HL-60 (cell line): ENCODE measurements around the gene LYVE1.

ENCODE experiments used
- DNase-seq, 2 experiments: peaks; one replicate each; pipeline ENCODE4 v3.0.0-alpha.2; 2010 to 2020; ENCODE audit warnings: low read depth in 1 of 2, low spot score in 1 of 2
- H3K27ac ChIP-seq: fragments of 250-450 bp; sonication (Bioruptor Pico); replicated peaks from 2 replicates; pipeline ENCODE4 v1.5.1; 2020; ENCODE audit warnings: mild to moderate bottlenecking, moderate library complexity
- H3K27me3 ChIP-seq: fragments of 250-450 bp; sonication (Bioruptor Pico); 2 replicates; pipeline ENCODE4 v1.5.1; 2021; ENCODE audit warnings: mild to moderate bottlenecking, moderate library complexity; ENCODE audit not compliant: insufficient read depth, poor library complexity, severe bottlenecking
- H3K4me3 ChIP-seq: replicated peaks from 2 replicates; pipeline ENCODE4 v1.5.1; 2011; ENCODE audit warnings: mild to moderate bottlenecking, control low read depth, low read length; ENCODE audit not compliant: insufficient read depth
- GABPA ChIP-seq: IDR thresholded peaks from 2 replicates; pipeline ENCODE4 v1.6.1; 2012; ENCODE audit warnings: low read depth
- POLR2AphosphoS5 ChIP-seq: IDR thresholded peaks from 2 replicates; pipeline ENCODE4 v1.6.1; 2012; ENCODE audit warnings: low read depth
- SPI1 ChIP-seq: IDR thresholded peaks from 2 replicates; pipeline ENCODE4 v1.6.1; 2012; ENCODE audit warnings: low read depth, mild to moderate bottlenecking, borderline replicate concordance
- TF ChIP-seq, protein P1 (sequence below): IDR thresholded peaks from 2 replicates; pipeline ENCODE4 v1.6.1; 2012; ENCODE audit warnings: low read depth; ENCODE audit not compliant: insufficient replicate concordance
- TF ChIP-seq, protein P2 (sequence below): IDR thresholded peaks from one replicate; pipeline ENCODE4 v1.5.1; 2011; ENCODE audit warnings: low read length, control low read depth, inconsistent platforms; ENCODE audit not compliant: insufficient read depth

LYVE1 gene

GRCh38 chr11:10601837-10602236 is 33.4 kb upstream of the LYVE1 start:
- no peaks in the 10 kb centered on the region for H3K27me3 ChIP-seq
- no peak overlapping the region for H3K4me3 ChIP-seq
- no peak for DNase-seq
- TF ChIP-seq GABPA (no peak), POLR2AphosphoS5 (no peak), SPI1 (no peak)
- TF ChIP-seq, protein P1, sequence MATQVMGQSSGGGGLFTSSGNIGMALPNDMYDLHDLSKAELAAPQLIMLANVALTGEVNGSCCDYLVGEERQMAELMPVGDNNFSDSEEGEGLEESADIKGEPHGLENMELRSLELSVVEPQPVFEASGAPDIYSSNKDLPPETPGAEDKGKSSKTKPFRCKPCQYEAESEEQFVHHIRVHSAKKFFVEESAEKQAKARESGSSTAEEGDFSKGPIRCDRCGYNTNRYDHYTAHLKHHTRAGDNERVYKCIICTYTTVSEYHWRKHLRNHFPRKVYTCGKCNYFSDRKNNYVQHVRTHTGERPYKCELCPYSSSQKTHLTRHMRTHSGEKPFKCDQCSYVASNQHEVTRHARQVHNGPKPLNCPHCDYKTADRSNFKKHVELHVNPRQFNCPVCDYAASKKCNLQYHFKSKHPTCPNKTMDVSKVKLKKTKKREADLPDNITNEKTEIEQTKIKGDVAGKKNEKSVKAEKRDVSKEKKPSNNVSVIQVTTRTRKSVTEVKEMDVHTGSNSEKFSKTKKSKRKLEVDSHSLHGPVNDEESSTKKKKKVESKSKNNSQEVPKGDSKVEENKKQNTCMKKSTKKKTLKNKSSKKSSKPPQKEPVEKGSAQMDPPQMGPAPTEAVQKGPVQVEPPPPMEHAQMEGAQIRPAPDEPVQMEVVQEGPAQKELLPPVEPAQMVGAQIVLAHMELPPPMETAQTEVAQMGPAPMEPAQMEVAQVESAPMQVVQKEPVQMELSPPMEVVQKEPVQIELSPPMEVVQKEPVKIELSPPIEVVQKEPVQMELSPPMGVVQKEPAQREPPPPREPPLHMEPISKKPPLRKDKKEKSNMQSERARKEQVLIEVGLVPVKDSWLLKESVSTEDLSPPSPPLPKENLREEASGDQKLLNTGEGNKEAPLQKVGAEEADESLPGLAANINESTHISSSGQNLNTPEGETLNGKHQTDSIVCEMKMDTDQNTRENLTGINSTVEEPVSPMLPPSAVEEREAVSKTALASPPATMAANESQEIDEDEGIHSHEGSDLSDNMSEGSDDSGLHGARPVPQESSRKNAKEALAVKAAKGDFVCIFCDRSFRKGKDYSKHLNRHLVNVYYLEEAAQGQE = no peak
- TF ChIP-seq, protein P2, sequence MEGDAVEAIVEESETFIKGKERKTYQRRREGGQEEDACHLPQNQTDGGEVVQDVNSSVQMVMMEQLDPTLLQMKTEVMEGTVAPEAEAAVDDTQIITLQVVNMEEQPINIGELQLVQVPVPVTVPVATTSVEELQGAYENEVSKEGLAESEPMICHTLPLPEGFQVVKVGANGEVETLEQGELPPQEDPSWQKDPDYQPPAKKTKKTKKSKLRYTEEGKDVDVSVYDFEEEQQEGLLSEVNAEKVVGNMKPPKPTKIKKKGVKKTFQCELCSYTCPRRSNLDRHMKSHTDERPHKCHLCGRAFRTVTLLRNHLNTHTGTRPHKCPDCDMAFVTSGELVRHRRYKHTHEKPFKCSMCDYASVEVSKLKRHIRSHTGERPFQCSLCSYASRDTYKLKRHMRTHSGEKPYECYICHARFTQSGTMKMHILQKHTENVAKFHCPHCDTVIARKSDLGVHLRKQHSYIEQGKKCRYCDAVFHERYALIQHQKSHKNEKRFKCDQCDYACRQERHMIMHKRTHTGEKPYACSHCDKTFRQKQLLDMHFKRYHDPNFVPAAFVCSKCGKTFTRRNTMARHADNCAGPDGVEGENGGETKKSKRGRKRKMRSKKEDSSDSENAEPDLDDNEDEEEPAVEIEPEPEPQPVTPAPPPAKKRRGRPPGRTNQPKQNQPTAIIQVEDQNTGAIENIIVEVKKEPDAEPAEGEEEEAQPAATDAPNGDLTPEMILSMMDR = no peak
- 0 out of 2 replicates have a peak overlapping the region, but pooled peaks have one; percentile 6 for H3K27ac ChIP-seq

DNA sequence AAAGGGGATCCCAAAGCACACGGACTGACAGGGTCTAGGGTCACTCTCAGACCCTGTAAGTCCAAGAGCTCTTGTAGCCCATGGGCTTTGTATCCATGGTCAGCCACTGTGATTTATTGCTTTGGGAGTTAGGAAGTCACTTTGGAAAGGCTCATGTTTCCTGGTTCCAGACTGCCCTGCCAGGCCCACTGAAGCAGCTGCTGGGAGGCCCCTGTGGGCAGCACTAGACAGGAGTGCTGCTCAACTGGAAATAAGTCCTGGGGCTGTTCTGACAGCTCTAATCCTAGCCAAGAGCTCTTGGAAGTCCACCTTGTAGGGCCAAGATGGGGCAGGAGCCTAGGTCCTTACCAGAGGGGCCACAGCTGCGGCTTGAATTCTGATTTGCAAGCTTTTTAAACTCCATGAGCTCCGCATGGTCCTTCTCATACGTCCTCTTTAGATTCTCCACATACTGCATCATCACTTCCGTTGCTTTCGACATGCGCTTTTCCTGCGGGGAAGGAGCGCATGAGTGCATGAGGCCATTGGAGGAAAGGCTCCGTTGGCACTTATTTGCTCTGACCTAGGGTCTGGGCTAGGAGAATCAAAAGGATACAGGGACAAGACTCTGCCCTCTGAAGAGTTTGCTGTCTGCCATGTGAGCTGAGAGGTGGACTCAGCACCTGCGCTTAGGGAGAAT is 32.2 kb upstream of the LYVE1 start:
- H3K27ac ChIP-seq = peak overlapping the region; percentile 37
- H3K4me3 ChIP-seq = no peak overlapping the region
- no peak for TF ChIP-seq POLR2AphosphoS5
- DNase-seq = peak in 1 of 2 experiments; percentile 50
- no peaks in the 10 kb centered on the region for H3K27me3 ChIP-seq

DNA sequence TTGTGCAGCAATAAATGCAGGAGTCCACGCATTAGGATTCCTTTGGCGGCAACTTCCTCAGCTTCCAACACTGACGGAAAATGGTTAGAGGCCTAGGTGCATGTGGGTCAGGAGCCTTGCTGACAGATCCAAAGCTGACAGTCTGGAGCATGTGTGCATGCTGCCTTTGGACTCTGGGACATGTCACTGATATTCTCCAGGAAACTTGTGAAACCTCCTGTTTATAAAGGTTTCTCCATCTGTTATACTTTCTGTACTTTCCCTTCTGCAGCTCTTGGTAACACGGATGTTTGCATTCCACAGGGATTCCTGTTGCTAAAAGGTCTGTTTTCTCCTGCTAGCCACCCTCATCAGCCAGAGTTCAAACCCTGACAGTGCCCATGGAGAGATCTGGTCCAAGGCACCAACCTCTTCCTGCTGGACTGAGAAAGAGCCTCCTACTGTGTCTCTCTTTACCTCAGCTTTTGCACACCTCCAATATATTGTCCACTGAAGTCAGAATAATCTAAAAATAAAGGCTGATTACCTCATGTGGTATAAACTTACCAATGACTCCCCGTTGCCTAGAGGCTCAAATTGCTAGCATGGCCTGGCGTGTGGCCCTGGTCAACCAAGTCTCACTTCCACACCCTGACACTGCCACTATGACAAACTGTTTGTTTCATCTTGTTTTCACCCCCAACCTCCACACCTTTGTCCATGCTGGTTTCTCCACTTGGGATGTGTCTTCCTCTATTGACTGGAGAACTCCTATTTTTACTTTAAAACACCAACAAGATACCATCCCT is 31.1 kb upstream of the LYVE1 start:
- no peak for TF ChIP-seq GABPA
- no peak for TF ChIP-seq SPI1
- no peak for TF ChIP-seq POLR2AphosphoS5
- TF ChIP-seq, protein P1 = no peak
- TF ChIP-seq, protein P2 = no peak
- Histone ChIP-seq H3K4me3 (no peak overlapping the region), H3K27me3 (no peaks in the 10 kb centered on the region), H3K27ac (no peak overlapping the region)
- DNase-seq = no peak

DNA sequence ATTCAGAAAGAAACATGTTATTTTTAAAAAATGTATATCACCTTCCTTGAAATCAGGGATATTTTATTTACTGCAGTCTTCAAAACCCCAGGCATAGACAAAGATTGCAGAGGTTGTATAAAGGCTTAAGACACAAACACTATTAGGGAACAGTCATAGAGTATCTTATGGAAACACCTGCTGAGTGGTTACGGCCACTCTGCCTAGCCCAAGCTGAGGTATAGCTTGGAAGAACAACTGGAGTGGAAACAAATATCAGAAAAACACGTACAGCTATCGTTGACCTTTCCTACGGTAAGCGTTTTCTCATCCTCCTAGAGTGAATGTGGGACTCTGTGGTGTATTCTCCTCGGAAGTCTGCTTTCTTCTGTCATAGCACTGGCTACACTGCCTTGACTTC is 30.4 kb upstream of the LYVE1 start:
- no peaks in the 10 kb centered on the region for H3K27me3 ChIP-seq
- H3K4me3 ChIP-seq = no peak overlapping the region
- TF ChIP-seq, protein P1 = no peak
- TF ChIP-seq, protein P2 = no peak
- H3K27ac ChIP-seq = no peak overlapping the region
- DNase-seq = no peak
